BLaER1 treated with 17β-estradiol and CSF1 and Interleukin-3, amounts not matched to agents 10 nM and 100 nM (cell line): ENCODE results near the gene MED12L.

ENCODE experiments used
- H3K27ac ChIP-seq, 11 experiments: shearing (Covaris generic); formaldehyde crosslinking; 2 replicates each; pipeline ENCODE4 v1.8.1; 2022
- H3K27me3 ChIP-seq, 11 experiments: shearing (Covaris generic); formaldehyde crosslinking; 2 replicates each; pipeline ENCODE4 v1.8.1; 2022
- H3K36me3 ChIP-seq, 11 experiments: shearing (Covaris generic); formaldehyde crosslinking; 2 replicates each; pipeline ENCODE4 v1.8.1; 2022
- H3K4me1 ChIP-seq, 10 experiments: shearing (Covaris generic); formaldehyde crosslinking; 2 replicates each; pipeline ENCODE4 v1.8.1; 2022
- H3K4me2 ChIP-seq, 11 experiments: shearing (Covaris generic); formaldehyde crosslinking; 2 replicates each; pipeline ENCODE4 v1.8.1; 2022
- H3K4me3 ChIP-seq, 10 experiments: shearing (Covaris generic); formaldehyde crosslinking; 2 replicates each; pipeline ENCODE4 v1.8.1; 2022
- H3K9ac ChIP-seq, 11 experiments: shearing (Covaris generic); formaldehyde crosslinking; 2 replicates each; pipeline ENCODE4 v1.8.1; 2022
- H3K9me3 ChIP-seq, 11 experiments: shearing (Covaris generic); formaldehyde crosslinking; replicated peaks in 1 of 11; 2 replicates each; pipeline ENCODE4 v1.8.1; 2022
- H4K20me1 ChIP-seq, 11 experiments: shearing (Covaris generic); formaldehyde crosslinking; 2 replicates each; pipeline ENCODE4 v1.8.1; 2022
- Cebpa-rat ChIP-seq, 11 experiments: shearing (Covaris generic); IDR thresholded peaks; 2 replicates each; pipeline ENCODE4 v1.8.1; 2022

MED12L gene

DNA sequence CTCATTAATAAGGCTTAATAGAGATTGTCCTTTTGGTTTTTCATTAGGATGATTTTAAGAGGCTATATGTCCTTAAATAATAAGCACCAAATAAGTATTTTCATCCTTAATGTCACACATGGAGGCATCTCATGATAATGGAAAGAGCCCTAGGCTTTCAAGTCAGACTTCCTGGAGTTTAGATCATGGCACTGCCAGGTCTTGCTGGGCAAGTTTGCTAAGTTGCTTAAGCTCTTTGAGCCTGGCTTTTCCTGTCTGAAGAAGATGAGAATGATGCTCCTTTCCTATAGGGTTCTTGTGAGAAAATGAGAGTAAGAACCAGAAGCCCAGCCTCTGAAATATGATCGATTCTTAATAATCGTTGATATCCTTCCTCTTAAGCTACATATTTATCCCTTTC is 322.5 kb downstream of the MED12L start:
- Histone ChIP-seq H3K4me1 (peaks cover 0 to 16% (median 0%) of the 10 kb centered on the region in 10 experiments; a peak in 5 of 20 replicates), H3K27ac (no peak overlapping the region), H3K4me2 (no peak overlapping the region), H3K36me3 (peaks cover under 1 to 40% (median 8%) of the 10 kb centered on the region in 11 experiments; a peak in 14 of 22 replicates), H3K9me3 (peaks cover 0 to 7% (median 1%) of the 10 kb centered on the region in 11 experiments; a peak in 4 of 22 replicates), H3K4me3 (no peak overlapping the region), H3K27me3 (no peaks in the 10 kb centered on the region), H4K20me1 (no peaks in the 10 kb centered on the region), H3K9ac (no peak overlapping the region)
- no peak for TF ChIP-seq Cebpa-rat (IDR thresholded peaks at IDR 0.05)

GRCh38 chr3:151410891-151411559 is 325.6 kb downstream of the MED12L start:
- Histone ChIP-seq H3K27ac (no peak overlapping the region), H3K9me3 (peaks cover 0 to 10% (median 5%) of the 10 kb centered on the region in 11 experiments; a peak in 5 of 22 replicates), H4K20me1 (no peaks in the 10 kb centered on the region), H3K9ac (no peak overlapping the region), H3K27me3 (no peaks in the 10 kb centered on the region), H3K4me3 (no peak overlapping the region), H3K4me2 (no peak overlapping the region), H3K36me3 (peaks cover 6 to 61% (median 15%) of the 10 kb centered on the region in 11 experiments; a peak in 16 of 22 replicates), H3K4me1 (no peaks in the 10 kb centered on the region; a peak in 1 of 20 replicates)
- TF ChIP-seq Cebpa-rat (IDR thresholded peaks at IDR 0.05) = no peak

DNA sequence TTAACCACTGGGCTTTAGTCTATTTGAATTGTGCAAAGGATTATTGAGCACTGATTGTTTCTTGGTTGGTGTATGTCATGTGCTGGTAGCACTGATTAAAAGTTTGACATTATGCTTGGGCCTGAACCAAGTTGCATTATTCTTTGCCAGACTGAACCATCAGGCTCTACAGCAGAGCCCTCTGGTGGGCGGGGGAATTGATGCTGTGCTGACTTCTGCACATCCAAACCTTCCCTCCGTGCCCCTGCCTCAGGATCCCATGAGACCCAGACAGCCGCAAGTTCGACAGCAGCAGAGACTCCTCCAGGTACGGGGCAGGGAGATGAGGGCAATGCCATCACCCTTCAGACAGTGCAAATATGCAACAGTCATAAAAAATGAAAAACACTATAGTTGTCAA is 327.5 kb downstream of the MED12L start:
- Histone ChIP-seq H3K4me3 (no peak overlapping the region), H3K27ac (no peak overlapping the region), H3K4me2 (no peak overlapping the region), H3K9me3 (peaks cover 0 to 10% (median 5%) of the 10 kb centered on the region in 11 experiments; a peak in 5 of 22 replicates), H3K9ac (no peak overlapping the region), H4K20me1 (no peaks in the 10 kb centered on the region), H3K36me3 (peaks cover 6 to 79% (median 17%) of the 10 kb centered on the region in 11 experiments; a peak in 17 of 22 replicates), H3K27me3 (no peaks in the 10 kb centered on the region), H3K4me1 (no peaks in the 10 kb centered on the region)
- TF ChIP-seq Cebpa-rat (IDR thresholded peaks at IDR 0.05) = no peak

DNA sequence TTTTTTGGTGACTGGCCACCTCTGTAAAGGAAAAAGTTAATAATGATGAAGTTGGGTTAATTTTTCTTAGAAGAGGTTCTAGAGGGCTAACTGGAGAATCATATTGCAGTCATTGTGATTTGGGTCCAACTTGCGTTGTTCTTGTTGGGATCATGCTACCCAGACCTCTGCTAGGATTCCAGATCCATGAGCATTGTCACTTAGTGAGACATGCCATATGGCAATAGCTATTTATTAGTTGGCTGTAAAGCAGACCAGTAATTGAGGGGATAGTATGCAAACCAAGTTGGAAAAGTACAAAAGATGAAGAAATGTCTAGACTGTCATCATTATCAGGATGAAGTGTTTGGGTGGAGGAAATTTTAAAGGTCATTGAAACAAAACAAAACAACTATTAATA is 329.8 kb downstream of the MED12L start:
- no peak overlapping the region for H3K4me2 ChIP-seq
- TF ChIP-seq Cebpa-rat (IDR thresholded peaks at IDR 0.05) = no peak
- H3K9ac ChIP-seq = no peak overlapping the region
- H3K27ac ChIP-seq = no peak overlapping the region
- H4K20me1 ChIP-seq = no peaks in the 10 kb centered on the region
- peaks cover 0 to 10% (median 5%) of the 10 kb centered on the region in 11 experiments; a peak in 5 of 22 replicates for H3K9me3 ChIP-seq
- H3K36me3 ChIP-seq = peaks cover 6 to 82% (median 18%) of the 10 kb centered on the region in 11 experiments; a peak in 18 of 22 replicates
- no peaks in the 10 kb centered on the region for H3K4me1 ChIP-seq
- no peaks in the 10 kb centered on the region for H3K27me3 ChIP-seq
- H3K4me3 ChIP-seq = no peak overlapping the region

DNA sequence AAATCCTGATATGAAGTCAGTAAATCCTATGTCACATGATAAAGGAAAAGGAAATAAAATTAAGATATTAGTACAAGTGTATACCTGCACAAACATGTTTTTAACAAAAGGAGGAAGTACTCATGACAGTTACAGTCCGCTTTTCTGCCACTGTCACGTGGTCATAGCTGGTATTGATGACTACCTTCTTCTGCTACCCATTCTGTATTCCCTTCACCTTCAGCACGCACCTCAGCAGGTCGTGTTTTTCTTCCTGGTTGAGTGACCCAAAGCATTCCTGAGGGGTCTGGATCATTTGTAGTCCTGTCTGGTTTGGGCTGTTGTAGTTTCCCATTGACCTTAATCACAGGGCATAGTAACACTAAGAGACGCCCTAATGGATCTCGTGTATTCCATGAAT is 334.3 kb downstream of the MED12L start:
- no peak overlapping the region for H3K9ac ChIP-seq
- no peak overlapping the region for H3K4me3 ChIP-seq
- peaks cover 0 to 8% (median 0%) of the 10 kb centered on the region in 10 experiments; a peak in 1 of 20 replicates for H3K4me1 ChIP-seq
- TF ChIP-seq Cebpa-rat (IDR thresholded peaks at IDR 0.05) = no peak
- no peaks in the 10 kb centered on the region for H3K27me3 ChIP-seq
- peaks cover 0 to 52% (median 8%) of the 10 kb centered on the region in 11 experiments; a peak in 13 of 22 replicates for H3K36me3 ChIP-seq
- H3K27ac ChIP-seq = no peak overlapping the region
- H4K20me1 ChIP-seq = no peaks in the 10 kb centered on the region
- H3K4me2 ChIP-seq = no peak overlapping the region
- no peaks in the 10 kb centered on the region for H3K9me3 ChIP-seq

DNA sequence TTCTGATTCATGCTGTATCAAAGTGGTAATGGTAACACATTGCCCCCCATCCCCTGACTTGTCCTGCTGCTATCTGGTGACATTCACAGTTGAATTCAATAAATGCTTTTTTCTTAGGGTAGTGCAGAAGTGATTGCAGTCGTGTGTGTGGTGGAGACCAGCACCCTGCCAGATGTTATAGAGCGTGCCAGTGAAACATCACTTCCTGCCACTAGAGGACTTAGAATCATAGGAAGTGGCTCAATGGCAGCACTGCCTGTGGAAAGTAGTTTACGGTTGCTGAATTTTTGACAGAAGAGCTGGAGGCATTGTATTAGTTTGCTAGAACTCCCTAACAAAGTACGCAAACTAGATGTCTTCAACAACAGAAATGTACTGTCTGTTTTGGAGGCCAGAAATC is 336.5 kb downstream of the MED12L start:
- no peaks in the 10 kb centered on the region for H3K27me3 ChIP-seq
- no peak overlapping the region for H3K27ac ChIP-seq
- H3K4me1 ChIP-seq = peaks cover 3 to 17% (median 7%) of the 10 kb centered on the region in 10 experiments; a peak in 16 of 20 replicates
- no peaks in the 10 kb centered on the region for H4K20me1 ChIP-seq
- H3K9ac ChIP-seq = no peak overlapping the region
- no peak overlapping the region for H3K4me3 ChIP-seq
- no peak for TF ChIP-seq Cebpa-rat (IDR thresholded peaks at IDR 0.05)
- no peaks in the 10 kb centered on the region for H3K9me3 ChIP-seq
- H3K36me3 ChIP-seq = peaks cover 0 to 39% (median 8%) of the 10 kb centered on the region in 11 experiments; a peak in 12 of 22 replicates
- H3K4me2 ChIP-seq = no peak overlapping the region

- Histone ChIP-seq H3K4me3 (no peak overlapping the region), H3K27ac (no peak overlapping the region), H3K9ac (no peak overlapping the region), H3K27me3 (no peaks in the 10 kb centered on the region), H3K36me3 (peaks cover 0 to 28% (median 3%) of the 10 kb centered on the region in 11 experiments; a peak in 9 of 22 replicates), H4K20me1 (no peaks in the 10 kb centered on the region), H3K9me3 (no peaks in the 10 kb centered on the region), H3K4me1 (peaks cover 3 to 17% (median 7%) of the 10 kb centered on the region in 10 experiments; a peak in 16 of 20 replicates), H3K4me2 (no peak overlapping the region)
- TF ChIP-seq Cebpa-rat (IDR thresholded peaks at IDR 0.05) = no peak
Observed at GRCh38 chr3:151423091-151423490, 337.6 kb downstream of the MED12L start.

DNA sequence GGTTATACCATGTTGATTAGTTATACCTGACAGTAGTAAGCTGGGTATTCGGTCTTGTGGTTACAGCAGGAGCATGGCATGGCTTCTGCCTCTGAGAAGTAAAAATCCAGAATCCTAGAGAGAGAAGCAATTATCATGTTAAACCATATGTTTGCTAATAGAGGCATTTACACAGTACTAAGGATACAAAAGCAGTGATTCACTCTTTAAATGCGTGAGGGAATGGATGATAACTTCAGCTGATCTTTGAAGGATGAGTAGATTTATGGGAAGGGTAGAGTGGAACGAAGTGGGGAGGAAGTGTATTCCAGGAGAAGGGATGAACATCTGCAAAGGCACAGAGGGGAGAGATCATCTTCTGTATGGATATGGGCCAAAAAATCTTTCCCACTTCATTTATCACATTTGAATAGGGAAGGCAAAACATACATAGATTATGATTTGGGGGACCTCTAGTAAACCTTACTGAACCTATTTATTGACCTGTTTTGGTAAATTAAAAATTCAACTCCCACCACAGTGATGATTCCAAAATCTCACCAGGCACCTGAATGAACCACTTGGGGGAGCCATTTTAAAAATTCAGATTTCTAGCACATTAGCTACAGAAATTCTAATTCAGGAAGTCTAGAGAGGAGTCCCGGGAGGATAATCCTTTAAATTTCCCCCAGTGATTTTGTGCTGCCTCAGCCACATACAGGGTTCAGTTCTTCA is 340.3 kb downstream of the MED12L start:
- no peak overlapping the region for H3K9ac ChIP-seq

DNA sequence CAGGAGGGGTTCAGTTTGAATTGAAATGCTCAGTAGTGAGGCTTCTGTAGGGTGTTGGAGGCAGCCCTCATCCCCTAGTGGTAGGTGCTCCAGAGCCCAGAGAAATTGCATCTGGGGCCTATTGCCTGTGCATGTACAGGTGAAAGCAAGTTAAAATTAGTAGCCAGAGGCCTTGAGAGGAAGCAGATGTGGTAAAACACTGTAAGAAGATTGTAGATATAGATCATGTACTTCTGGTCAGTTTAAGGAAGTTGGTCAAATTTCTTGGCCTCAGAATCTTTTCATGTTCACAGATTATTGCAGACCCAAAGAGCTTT is 340.8 kb downstream of the MED12L start:
- H3K9ac ChIP-seq = no peak overlapping the region
- no peaks in the 10 kb centered on the region for H3K27me3 ChIP-seq
- H3K36me3 ChIP-seq = peaks cover 0 to 25% (median 4%) of the 10 kb centered on the region in 11 experiments; a peak in 11 of 22 replicates
- H3K9me3 ChIP-seq = peaks cover 0 to 11% (median 0%) of the 10 kb centered on the region in 11 experiments; a peak in 3 of 22 replicates
- H3K27ac ChIP-seq = no peak overlapping the region
- no peak overlapping the region for H3K4me3 ChIP-seq
- peaks cover 3 to 17% (median 7%) of the 10 kb centered on the region in 10 experiments; a peak in 16 of 20 replicates for H3K4me1 ChIP-seq
- no peaks in the 10 kb centered on the region for H4K20me1 ChIP-seq
- H3K4me2 ChIP-seq = peak overlapping the region in 6 of 11 experiments; percentile 24 to 58 (median 37); a peak in 9 of 22 replicates
- no peak for TF ChIP-seq Cebpa-rat (IDR thresholded peaks at IDR 0.05)

More for the DNA sequence above, 340.3 kb downstream of the MED12L start:
- Histone ChIP-seq H3K36me3 (peaks cover 0 to 26% (median 7%) of the 10 kb centered on the region in 11 experiments; a peak in 14 of 22 replicates), H3K27me3 (no peaks in the 10 kb centered on the region), H3K4me2 (peak overlapping the region in 6 of 11 experiments; percentile 24 to 58 (median 37); a peak in 9 of 22 replicates), H3K9me3 (peaks cover 0 to 11% (median 0%) of the 10 kb centered on the region in 11 experiments; a peak in 3 of 22 replicates), H3K4me3 (no peak overlapping the region), H3K4me1 (peaks cover 3 to 17% (median 7%) of the 10 kb centered on the region in 10 experiments; a peak in 16 of 20 replicates), H4K20me1 (no peaks in the 10 kb centered on the region), H3K27ac (no peak overlapping the region)
- TF ChIP-seq Cebpa-rat (IDR thresholded peaks at IDR 0.05) = no peak
